HEK293 (cell line): ENCODE measurements around the gene BMPR1A.

Source experiments
- ATF2 ChIP-seq: fragments of 450-650 bp; formaldehyde crosslinking; IDR thresholded peaks from 2 replicates; pipeline ENCODE4 v1.5.1; 2016; ENCODE audit warnings: missing biosample characterization, missing genetic modification characterization, low read depth
- CTCF ChIP-seq: fragments of 450-650 bp; formaldehyde crosslinking; IDR thresholded peaks from 2 replicates; pipeline ENCODE4 v1.5.1; 2016; ENCODE audit warnings: missing biosample characterization, missing genetic modification characterization
- SP2 ChIP-seq: fragments of 450-650 bp; formaldehyde crosslinking; IDR thresholded peaks from 2 replicates; pipeline ENCODE4 v1.5.1; 2016; ENCODE audit warnings: missing biosample characterization, missing genetic modification characterization
- TCF7L2 ChIP-seq: IDR thresholded peaks from 2 replicates; pipeline ENCODE4 v1.6.1; 2011; ENCODE audit warnings: low read depth, mild to moderate bottlenecking, inconsistent platforms, low read length, moderate library complexity, borderline replicate concordance
- TSHZ1 ChIP-seq: fragments of 450-650 bp; formaldehyde crosslinking; IDR thresholded peaks from 2 replicates; pipeline ENCODE4 v1.5.1; 2016; ENCODE audit warnings: missing biosample characterization, missing genetic modification characterization, borderline replicate concordance
- ZNF37A ChIP-seq: fragments of 450-650 bp; IDR thresholded peaks from 2 replicates; pipeline ENCODE4 v1.5.1; 2018; ENCODE audit warnings: missing biosample characterization, missing genetic modification characterization

GRCh38 chr10:86768412-86769062, 12.1 kb downstream of the BMPR1A start:
- no peak for TF ChIP-seq SP2 (tag by site-specific recombination)
- TF ChIP-seq TCF7L2 = no peak
- no peak for TF ChIP-seq CTCF (tag by site-specific recombination)
- no peak for TF ChIP-seq ATF2 (tag by site-specific recombination)
- no peak for TF ChIP-seq TSHZ1 (tag by site-specific recombination)
- no peak for TF ChIP-seq ZNF37A (tag by site-specific recombination)
